ENCODE measurements around the gene CIAPIN1. TPM values are rescaled to one million over a fixed set of nuclear protein-coding genes. Genes with fewer than 3 reads are reported as not detected.

Gene CIAPIN1
- total and polyA plus RNA-seq, 2 of the 8 experiments (the other 6 are each of a cell fraction or from before 2014, with no cell fraction given) = 76.8 to 83.6 TPM

GRCh38 chr16:57416084-57416483, 31.1 kb downstream of the CIAPIN1 start (continued):
- TF ChIP-seq JUN (IDR thresholded peaks at IDR 0.05; ENCODE audit: low read depth, low read length) (no peak), BRCA1 (IDR thresholded peaks at IDR 0.05; ENCODE audit: low read depth, low read length) (no peak), EP300 (IDR thresholded peaks at IDR 0.05; ENCODE audit: borderline replicate concordance in 1 of 2, low read depth in 2 of 2, low read length in 2 of 2) (no peak), CREB1 (IDR thresholded peaks at IDR 0.05) (no peak), NANOG (IDR thresholded peaks at IDR 0.05; ENCODE audit: insufficient read depth, low read depth, low read length, poor library complexity, severe bottlenecking) (no peak), HDAC6 (IDR thresholded peaks at IDR 0.05; ENCODE audit: low read depth, low read length) (no peak), KDM4A (IDR thresholded peaks at IDR 0.05; ENCODE audit: low read depth, low read length, severe bottlenecking) (no peak), POLR2A (IDR thresholded peaks at IDR 0.05; ENCODE audit: control extremely low read depth in 1 of 2, low read depth in 2 of 2, low read length in 2 of 2) (no peak), KDM1A (IDR thresholded peaks at IDR 0.05; ENCODE audit: borderline replicate concordance, low read length) (no peak)

Data from H1 (cell line).